ENCODE results near the gene RPL12. TPM values are rescaled to one million over a fixed set of nuclear protein-coding genes. Genes with fewer than 3 reads are reported as not detected.

RPL12 gene
- total RNA-seq = 764 TPM

DNA sequence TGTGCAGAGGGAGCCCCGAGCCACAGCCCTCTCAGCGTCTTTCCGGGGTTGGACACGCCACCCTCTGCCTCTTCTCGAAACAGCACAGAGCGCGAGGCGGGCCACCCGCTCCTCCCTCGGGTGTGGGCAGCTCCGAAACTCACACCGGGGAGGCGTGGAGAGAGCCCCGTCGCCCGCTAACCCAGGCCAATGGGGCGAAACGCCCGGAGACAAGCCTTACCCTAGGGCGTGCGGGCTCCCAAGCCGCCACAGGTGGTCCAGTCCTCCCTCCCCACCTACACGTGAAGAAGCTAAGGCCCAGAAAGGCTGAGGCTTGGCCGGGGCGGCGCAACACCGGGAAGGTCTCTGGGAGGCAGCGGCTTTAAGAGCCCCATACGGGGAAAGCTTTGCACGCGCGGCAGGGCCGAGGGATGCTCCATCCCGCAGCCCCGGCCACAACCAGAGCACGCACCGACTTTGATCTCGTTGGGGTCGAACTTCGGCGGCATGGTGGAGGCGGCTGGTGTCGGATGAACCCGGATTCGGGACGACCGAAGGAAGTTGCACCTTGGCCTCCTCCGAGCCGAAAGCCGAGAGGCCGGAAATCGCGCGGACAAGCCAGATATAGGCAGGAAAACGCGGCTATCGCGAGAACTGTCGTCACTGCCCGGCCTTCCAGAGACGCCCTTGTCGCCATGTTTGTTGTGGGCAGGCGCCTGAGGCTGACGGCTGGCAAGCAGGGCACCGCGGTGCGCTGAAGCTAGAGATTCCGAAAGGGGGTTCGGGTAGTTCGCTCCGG, at the start of gene RPL12, which contains the start of gene LRSAM1:
Gene RPL12, minus strand, starts transcription at position 577 of the 778 bp plus-strand sequence. Its CDS starts 89 bp downstream, at position 488.
Gene LRSAM1, plus strand, starts transcription at position 681 of the 778 bp plus-strand sequence. CDS start 3,018 bp downstream, outside the sequence.
- peak; percentile 98 for DNase-seq (ENCODE audit: low spot score)

DNA sequence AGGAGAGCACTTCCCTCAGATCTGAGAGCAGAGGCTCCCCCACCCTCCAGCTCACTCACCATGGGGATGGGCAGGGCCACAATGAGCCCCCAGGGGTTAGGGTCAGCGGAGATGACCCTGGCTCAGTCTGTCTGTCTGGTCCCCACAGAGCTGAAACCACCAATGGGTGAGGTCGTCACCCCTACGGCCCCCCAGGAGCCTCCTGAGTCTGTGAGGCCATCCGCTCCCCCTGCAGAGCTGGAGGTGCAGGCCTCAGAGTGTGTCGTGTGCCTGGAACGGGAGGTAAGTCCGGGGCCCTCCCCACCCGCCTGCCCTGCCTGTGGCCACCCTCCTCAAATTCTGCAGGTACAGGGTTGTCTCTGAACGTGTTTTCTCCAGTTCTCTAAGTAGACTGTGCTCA, 49.7 kb upstream of the RPL12 start:
- no peak for DNase-seq (ENCODE audit: low spot score)

DNA sequence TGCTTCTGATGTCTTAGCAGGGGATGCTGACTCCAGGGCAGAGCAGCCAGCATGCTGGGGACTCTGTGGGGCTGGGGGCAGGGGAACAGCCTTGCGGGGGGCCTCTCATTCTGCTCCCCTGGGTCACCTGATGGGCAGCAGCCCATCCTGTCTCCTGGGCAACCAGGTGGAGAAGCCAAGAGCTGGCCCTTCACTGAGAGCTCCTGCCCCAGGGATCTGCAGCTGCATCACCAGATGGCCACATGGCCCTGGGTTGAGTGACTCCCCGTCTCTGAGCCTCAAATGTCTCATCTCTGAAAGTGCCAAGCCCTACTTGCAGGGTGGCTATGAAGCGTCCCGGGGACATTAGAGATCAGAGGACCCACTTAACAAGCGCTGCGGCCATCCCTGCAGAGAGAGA, 49.2 kb upstream of the RPL12 start:
- no peak for DNase-seq (ENCODE audit: low spot score)

GRCh38 chr9:127498298-127498697, 47.1 kb upstream of the RPL12 start:
- DNase-seq (ENCODE audit: low spot score) = no peak

DNA sequence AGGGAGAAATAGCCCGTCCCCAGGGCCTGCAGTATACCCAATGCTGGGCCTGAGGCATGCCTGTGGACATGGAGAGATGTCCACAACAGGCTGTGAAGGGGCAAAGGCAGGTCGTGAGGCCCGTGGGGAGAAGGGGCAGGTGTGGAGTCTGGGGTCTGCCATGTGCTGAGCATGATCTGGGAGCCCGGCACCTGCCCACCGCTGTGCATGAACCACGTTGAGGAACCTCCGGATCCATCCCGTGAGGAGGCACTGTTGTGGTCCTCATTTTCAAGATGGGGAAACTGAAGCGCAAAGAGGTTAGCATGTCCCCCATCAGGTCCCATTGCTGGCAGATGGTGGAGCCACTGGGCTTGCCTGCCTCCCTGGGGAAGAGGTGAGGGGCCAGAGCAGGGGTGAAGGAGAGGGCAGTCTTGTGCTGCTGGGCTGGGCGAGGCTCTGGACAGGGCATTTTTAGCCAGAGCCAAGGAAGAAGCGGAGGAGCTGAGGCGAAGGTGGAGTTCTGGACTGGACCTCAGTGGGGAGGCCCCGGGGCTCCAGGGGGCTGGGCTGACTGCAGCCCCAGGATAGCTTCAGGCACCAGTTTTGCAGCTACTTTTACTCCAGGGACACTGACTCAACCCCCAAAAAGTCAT, 46.6 kb upstream of the RPL12 start:
- DNase-seq (ENCODE audit: low spot score) = no peak

DNA sequence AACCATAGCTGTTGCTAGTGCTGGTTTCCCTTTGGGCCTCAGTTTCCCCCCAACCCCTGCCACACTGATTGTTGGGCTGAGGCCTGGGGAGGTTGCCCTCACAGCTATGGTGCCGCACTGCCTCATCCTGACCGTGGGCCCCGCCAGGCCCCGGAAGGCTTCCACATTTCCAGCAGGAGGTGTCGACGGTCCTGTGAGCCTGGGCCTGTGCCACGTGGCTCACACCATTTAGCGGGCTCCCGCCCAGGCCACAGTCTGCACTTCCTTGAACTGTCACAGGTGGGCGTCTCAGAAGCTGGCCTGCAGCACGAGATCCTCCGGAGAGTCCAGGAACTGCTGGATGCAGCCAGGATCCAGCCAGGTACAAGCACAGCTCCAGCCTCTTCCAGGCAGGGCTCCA, 45.8 kb upstream of the RPL12 start:
- no peak for DNase-seq (ENCODE audit: low spot score)

DNA sequence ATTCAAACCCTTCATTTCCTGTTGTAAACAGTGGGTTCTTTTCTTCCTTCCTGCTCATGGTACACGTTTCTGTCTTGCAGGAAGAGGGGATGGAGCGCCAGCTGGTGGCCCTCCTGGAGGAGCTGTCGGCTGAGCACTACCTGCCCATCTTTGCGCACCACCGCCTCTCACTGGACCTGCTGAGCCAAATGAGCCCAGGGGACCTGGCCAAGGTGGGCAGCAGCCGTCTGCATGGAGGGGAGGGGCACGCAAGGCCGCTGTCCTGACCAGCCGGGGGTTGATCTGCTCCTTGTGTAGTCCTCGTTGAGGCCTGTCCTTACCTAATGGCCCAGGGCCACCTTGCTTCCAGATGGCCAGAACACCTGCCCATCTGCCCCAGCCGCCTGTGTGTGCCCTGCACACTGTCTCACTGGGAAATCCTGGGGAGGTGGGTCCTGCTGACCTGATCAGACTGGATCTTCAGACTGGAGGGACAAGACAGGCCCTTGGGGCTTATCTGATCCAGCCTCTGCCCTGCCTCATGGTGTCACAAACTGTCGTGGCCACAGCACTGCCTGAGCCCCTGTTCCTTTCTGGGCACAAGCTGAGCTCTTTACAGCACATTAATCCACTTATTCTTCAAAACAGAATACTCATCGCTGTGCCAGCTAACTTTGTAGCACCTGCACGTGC, 44.8 kb upstream of the RPL12 start:
- DNase-seq (ENCODE audit: low spot score) = no peak

DNA sequence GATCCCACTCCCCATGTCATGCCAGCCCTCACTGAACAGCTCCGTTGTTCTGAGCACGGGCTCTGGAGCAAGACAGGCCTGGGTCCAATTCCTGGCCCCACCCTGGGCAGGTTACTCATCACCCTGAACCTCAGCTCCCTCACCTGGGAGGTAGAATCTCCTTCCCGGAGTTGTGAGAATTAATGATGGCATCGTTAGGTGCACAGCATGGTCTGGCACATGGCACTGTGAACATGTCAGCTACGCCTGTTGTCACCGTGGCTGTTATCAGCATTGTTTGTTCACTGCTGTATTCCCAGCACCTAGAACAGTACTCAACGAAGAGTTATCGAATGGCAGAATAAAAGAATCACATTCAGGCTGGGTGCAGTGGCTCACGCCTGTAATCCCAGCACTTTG, 43.1 kb upstream of the RPL12 start:
- DNase-seq (ENCODE audit: low spot score) = no peak

DNA sequence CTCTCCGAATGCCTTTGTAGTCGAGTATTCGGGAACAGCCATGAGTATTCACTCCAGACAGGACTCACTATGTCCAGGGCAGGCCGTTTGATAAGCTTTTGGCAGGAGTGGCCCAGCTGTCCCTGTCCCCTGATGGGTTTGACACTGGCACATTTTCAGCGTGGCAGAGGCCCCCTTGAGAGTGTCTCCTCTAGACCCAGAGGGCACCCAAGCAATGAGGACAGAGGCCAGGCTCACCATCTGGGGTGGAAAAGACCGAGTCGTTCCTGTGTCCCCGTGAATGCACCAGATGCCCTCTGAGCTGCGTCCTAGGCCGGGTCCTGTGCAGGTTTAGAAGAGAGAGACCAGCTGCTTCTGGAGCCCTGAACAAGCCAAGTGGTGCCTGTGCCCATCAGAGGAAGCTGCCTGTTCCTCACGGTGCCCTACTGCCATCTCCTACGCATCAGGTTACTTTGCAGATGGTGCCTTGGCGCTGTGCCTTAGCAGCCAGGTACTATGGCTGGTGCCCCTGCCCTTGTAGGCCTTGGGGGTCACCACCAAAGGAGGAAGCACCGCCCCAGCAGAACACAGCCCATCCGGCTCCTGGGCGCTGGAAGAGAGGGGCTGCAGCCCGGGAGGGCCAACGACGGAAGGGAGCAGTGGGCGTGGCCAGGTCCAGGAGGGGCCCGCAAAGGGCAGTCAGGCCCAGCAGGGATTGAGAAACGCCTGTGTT, 42.5 kb upstream of the RPL12 start:
- DNase-seq (ENCODE audit: low spot score) = no peak

DNA sequence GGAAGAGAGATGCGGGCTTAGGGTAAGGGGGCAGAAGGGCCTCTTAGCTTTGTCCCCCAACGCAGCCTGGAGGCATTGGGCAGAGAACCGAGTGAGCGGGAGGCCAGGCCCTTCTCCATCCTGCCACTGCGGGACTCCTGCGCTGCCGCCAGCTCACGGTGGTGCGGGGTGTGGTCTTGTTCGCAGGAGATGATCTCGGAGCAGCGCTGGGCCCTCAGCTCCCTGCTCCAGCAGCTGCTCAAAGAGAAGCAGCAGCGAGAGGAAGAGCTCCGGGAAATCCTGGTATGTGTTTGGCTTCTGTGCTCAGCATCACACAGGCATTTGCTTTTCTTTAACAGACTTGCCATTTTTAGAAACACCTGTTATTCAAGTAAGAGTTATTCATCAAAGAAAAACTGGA, 41.4 kb upstream of the RPL12 start:
- no peak for DNase-seq (ENCODE audit: low spot score)

DNA sequence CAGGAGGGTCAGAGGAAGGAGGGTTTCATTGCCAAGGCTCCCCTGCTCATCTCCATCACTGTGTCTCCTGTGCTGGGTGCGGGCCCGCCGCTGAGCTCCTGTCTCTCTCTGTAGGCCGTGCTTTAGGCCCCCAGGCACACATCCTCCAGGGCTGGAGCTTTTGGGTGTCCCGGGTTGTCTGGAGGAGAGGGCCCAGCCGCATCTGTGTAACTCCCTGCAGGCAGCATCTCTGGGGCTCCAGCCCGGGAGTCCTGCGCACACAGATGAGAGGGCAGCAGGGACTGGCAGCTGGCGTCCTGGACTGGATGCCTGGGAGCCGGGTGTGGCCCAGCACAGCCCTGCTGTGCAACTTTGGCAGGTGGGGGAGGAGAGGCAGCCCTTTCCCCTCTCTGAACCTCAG, 40.3 kb upstream of the RPL12 start:
- no peak for DNase-seq (ENCODE audit: low spot score)

GRCh38 chr9:127490535-127491230, 39.5 kb upstream of the RPL12 start:
- no peak for DNase-seq (ENCODE audit: low spot score)

DNA sequence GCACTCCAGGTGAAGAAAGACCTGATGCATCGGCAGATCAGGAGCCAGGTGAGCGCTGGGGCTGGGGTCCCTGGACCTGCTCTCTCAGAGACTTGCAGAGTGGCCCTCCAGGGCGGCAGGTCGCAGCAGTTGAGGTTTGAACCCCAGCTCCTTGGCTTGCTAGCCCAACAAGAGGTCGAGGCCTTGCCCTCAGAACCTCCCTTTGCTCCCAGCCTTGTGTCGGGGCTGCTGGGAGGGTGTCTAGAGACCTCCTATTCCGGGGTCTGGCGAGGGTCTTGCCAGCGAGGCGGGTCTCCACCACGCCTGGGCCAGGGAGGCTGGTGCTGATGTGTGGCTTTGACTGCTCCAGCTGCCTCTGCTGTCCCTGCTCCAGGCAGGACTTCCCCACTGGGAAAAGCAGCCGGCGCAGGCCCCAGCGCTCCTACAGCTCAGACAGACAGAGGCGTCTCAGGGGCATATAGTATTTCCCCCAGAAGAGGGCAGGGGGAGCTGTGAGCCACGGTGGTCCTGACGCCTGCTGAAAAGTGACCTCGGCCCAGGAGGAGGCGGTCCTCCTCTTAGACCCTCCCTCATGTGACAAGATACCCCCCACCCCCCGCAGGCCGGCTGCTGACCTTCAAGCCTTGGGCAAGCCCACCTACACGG, 38.4 kb upstream of the RPL12 start:
- DNase-seq (ENCODE audit: low spot score) = no peak

DNA sequence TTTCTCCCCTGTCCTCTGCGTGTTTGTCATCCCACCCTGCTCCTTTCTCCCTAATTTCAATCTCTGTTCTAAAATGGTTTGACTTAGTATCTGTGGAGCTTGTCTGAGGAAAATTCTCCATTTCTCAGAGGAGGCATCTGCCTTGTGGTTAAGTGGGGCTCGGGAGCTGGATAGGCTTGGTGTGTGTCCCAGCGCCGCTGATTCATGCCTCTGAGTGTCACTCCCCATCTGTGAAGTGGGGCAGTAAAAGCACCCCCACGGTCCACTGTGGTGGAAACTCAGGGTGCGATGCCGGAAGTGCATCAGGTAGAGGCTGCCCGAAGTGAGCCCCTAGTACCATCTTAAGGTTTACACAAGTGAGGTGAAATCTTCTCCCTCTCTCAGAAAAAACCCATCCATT, 37.7 kb upstream of the RPL12 start:
- no peak for DNase-seq (ENCODE audit: low spot score)

DNA sequence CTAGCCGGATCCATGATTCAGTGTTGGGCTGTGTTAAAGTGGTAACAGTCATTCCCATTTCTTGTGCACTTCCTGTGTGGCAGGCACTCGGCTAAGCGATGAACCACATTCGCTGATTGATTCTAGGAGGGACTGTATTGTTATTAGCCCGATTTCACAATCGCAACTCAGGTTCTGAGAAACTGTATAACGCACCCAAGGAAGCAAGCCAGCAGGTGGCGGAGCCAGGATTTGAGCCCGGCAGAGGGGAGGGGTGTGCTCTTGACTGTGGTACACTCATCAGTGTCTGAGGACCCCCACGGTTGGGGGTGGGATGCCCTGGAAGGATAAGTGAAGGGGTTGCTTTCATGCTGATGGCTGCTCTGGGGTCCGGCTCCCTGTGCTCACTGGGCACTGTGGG, 34.8 kb upstream of the RPL12 start:
- DNase-seq (ENCODE audit: low spot score) = no peak

- DNase-seq (ENCODE audit: low spot score) = no peak
Measured at GRCh38 chr9:127482662-127483061, 31.5 kb upstream of the RPL12 start.

- DNase-seq (ENCODE audit: low spot score) = no peak
Measured at GRCh38 chr9:127479507-127480081, 28.4 kb upstream of the RPL12 start.

GRCh38 chr9:127474592-127474991, 23.4 kb upstream of the RPL12 start:
- DNase-seq (ENCODE audit: low spot score) = no peak

DNA sequence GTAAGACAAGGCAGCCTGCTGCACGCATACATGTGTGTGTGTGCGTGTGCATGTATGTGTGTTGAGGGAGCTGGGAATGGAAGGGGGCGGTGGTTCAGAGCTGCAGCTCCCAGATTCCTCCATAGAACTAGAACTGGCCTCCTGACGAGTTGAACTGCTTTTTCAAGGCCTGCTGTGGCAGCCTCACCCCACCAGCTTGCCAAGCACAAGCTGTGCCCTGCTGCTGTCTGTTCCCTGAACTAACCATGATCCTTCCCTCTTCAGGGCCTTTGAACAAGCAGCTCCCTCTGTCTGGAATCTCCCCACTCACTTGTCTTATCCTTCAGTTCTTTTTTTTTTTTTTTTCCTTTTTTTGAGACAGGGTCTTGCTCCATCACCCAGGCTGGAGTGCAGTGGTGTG, 22.7 kb upstream of the RPL12 start:
- no peak for DNase-seq (ENCODE audit: low spot score)

GRCh38 chr9:127473501-127473900, 22.3 kb upstream of the RPL12 start:
- no peak for DNase-seq (ENCODE audit: low spot score)

DNA sequence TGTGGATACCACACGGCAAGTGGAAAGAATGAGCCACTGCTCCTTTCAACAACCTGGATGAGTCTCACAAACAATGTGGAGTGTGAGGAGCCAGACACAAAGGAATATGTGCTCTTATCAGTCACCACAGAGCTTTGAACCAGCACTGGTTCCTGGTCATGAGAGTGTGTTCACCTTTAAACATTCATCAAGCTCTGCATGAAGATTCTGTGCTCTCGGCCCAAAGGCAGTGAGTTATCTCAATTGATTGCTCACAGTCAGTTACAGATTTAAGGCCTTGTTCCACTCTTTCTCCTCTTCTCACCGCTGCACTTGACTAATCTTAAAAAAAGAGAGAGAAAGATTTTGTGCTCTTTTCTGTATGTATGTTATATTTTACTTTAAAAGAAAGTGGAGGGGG, 19.5 kb upstream of the RPL12 start:
- no peak for DNase-seq (ENCODE audit: low spot score)

Data from mucosa of gallbladder (tissue), 1 donor.